HEK293 (cell line): ENCODE measurements around the gene GALNT1.

Experiments
- CTCF ChIA-PET: fragments of 350-600 bp; formaldehyde crosslinking; extraction: SDS; loops from one replicate; lab custom pipeline; 2021; ENCODE audit warnings: antibody characterized with exemption; lab: Yijun Ruan, JAX
- POLR2A ChIA-PET: fragments of 300-600 bp; formaldehyde crosslinking; extraction: SDS; loops from one replicate; lab custom pipeline; 2020; ENCODE audit warnings: antibody characterized with exemption, inconsistent platforms; lab: Yijun Ruan, JAX
- H3K27ac ChIP-seq: fragments of 200-500 bp; sonication (Bioruptor generic); 2 replicates; pipeline ENCODE4 v1.5.1; 2014; ENCODE audit warnings: low read depth, low read length, control low read depth, inconsistent platforms; ENCODE audit errors: extremely low read depth
- H3K36me3 ChIP-seq, 2 experiments: fragments of 200-500 bp in 1 of 2; sonication (Bioruptor generic) in 1 of 2; 1 replicate in 1 of 2; 2 replicates in 1 of 2; pipeline ENCODE4 v1.5.1; 2014 to 2017; ENCODE audit warnings: inconsistent platforms in 2 of 2, low read length in 2 of 2; ENCODE audit not compliant: control insufficient read depth in 2 of 2, insufficient read depth in 1 of 2
- H3K4me1 ChIP-seq: fragments of 200-500 bp; sonication (Bioruptor generic); 2 replicates; pipeline ENCODE4 v1.5.1; 2014; ENCODE audit warnings: mild to moderate bottlenecking, low read length, inconsistent platforms; ENCODE audit not compliant: control insufficient read depth, insufficient read depth
- H3K4me3 ChIP-seq: 2 replicates; pipeline ENCODE4 v1.5.1; 2011; ENCODE audit warnings: low read depth, mild to moderate bottlenecking, control low read depth, low read length, moderate library complexity
- H3K9me3 ChIP-seq: fragments of 200-500 bp; sonication (Bioruptor generic); 2 replicates; pipeline ENCODE4 v1.5.1; 2014; ENCODE audit warnings: low read depth, low read length, inconsistent platforms; ENCODE audit not compliant: control insufficient read depth, insufficient read depth
- ELK4 ChIP-seq: IDR thresholded peaks from 2 replicates; pipeline ENCODE4 v1.6.1; 2011; ENCODE audit warnings: mild to moderate bottlenecking, low read depth, low read length, borderline replicate concordance
- GFI1B ChIP-seq: fragments of 450-650 bp; formaldehyde crosslinking; IDR thresholded peaks from 2 replicates; pipeline ENCODE4 v1.5.1; 2016; ENCODE audit warnings: missing biosample characterization, missing genetic modification characterization
- KLF1 ChIP-seq: fragments of 450-650 bp; formaldehyde crosslinking; IDR thresholded peaks from 2 replicates; pipeline ENCODE4 v1.5.1; 2016; ENCODE audit warnings: missing biosample characterization, missing genetic modification characterization
- KLF7 ChIP-seq: fragments of 450-650 bp; formaldehyde crosslinking; IDR thresholded peaks from 2 replicates; pipeline ENCODE4 v1.5.1; 2016; ENCODE audit warnings: missing biosample characterization, missing genetic modification characterization, borderline replicate concordance
- PRDM6 ChIP-seq: fragments of 450-650 bp; formaldehyde crosslinking; IDR thresholded peaks from 2 replicates; pipeline ENCODE4 v1.5.1; 2017; ENCODE audit warnings: missing biosample characterization, missing genetic modification characterization
- REST ChIP-seq: fragments of 450-650 bp; formaldehyde crosslinking; IDR thresholded peaks from 2 replicates; pipeline ENCODE4 v1.5.1; 2016; ENCODE audit warnings: missing biosample characterization, missing genetic modification characterization
- SCRT2 ChIP-seq: fragments of 450-650 bp; formaldehyde crosslinking; IDR thresholded peaks from 2 replicates; pipeline ENCODE4 v1.5.1; 2016; ENCODE audit warnings: missing biosample characterization, missing genetic modification characterization
- ZBTB11 ChIP-seq: fragments of 450-650 bp; formaldehyde crosslinking; conservative IDR thresholded peaks from 2 replicates; pipeline ENCODE4 v1.5.1; 2016; ENCODE audit warnings: low read depth, missing biosample characterization, missing genetic modification characterization
- ZBTB20 ChIP-seq: fragments of 450-650 bp; formaldehyde crosslinking; IDR thresholded peaks from 2 replicates; pipeline ENCODE4 v1.5.1; 2016; ENCODE audit warnings: missing biosample characterization, missing genetic modification characterization
- ZFP41 ChIP-seq: fragments of 450-650 bp; formaldehyde crosslinking; IDR thresholded peaks from 2 replicates; pipeline ENCODE4 v1.5.1; 2016; ENCODE audit warnings: missing biosample characterization, missing genetic modification characterization, borderline replicate concordance
- ZNF16 ChIP-seq: fragments of 450-650 bp; formaldehyde crosslinking; IDR thresholded peaks from 2 replicates; pipeline ENCODE4 v1.5.1; 2016; ENCODE audit warnings: low read depth, missing biosample characterization, missing genetic modification characterization
- ZNF2 ChIP-seq: fragments of 450-650 bp; formaldehyde crosslinking; IDR thresholded peaks from 2 replicates; pipeline ENCODE4 v1.5.1; 2016; ENCODE audit warnings: missing biosample characterization, missing genetic modification characterization
- ZNF202 ChIP-seq: fragments of 450-650 bp; formaldehyde crosslinking; IDR thresholded peaks from 2 replicates; pipeline ENCODE4 v1.5.1; 2016; ENCODE audit warnings: missing biosample characterization, missing genetic modification characterization, borderline replicate concordance
- ZNF274 ChIP-seq, 2 experiments: fragments of 200-500 bp in 1 of 2; fragments of 450-650 bp in 1 of 2; sonication (Bioruptor generic) in 1 of 2; formaldehyde crosslinking in 1 of 2; IDR thresholded peaks; 2 replicates each; pipeline versions ENCODE4 v1.5.1 to v1.6.1; 2014 to 2016; ENCODE audit warnings: borderline replicate concordance in 1 of 2, inconsistent platforms in 1 of 2, low read length in 1 of 2, missing biosample characterization in 1 of 2, missing genetic modification characterization in 1 of 2
- ZNF747 ChIP-seq: fragments of 450-650 bp; formaldehyde crosslinking; IDR thresholded peaks from 2 replicates; pipeline ENCODE4 v1.5.1; 2016; ENCODE audit warnings: missing biosample characterization, missing genetic modification characterization

The GALNT1 gene

DNA sequence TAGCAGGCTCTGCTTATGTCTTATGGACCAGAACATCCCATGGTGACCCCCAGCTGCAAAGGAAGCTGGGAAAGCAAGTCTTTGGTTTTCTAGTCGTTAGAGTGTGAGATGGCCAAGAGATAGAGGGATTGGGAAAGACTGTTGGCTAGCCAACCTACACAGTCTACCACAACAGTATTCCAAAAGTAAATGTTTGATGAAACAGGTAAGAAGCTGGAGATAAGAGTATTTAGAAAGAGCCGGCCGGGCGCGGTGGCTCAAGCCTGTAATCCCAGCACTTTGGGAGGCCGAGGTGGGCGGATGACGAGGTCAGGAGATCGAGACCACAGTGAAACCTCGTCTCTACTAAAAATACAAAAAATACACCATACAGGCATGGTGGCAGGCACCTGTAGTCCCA is 124.4 kb downstream of the GALNT1 start (continued):
- TF ChIP-seq REST (no peak), PRDM6 (tag by site-specific recombination) (no peak), KLF1 (tag by site-specific recombination) (no peak), ZNF202 (tag by site-specific recombination) (no peak), ZFP41 (no peak), ZNF747 (tag by site-specific recombination) (no peak), ZNF2 (tag by site-specific recombination) (no peak)

GRCh38 chr18:35707247-35707646 is 125.7 kb downstream of the GALNT1 start:
- no peaks in the 10 kb centered on the region for H3K9me3 ChIP-seq
- H3K27ac ChIP-seq: no peak overlapping the region
- TF ChIP-seq ELK4 (no peak), ZNF202 (tag by site-specific recombination) (no peak), GFI1B (tag by site-specific recombination) (no peak), ZBTB11 (tag by site-specific recombination) (no peak), ZNF274 (IDR thresholded peaks at IDR 0.05; ENCODE audit: low read length) (no peak), ZNF274 (tag by site-specific recombination; IDR thresholded peaks at IDR 0.05; ENCODE audit: borderline replicate concordance) (no peak), SCRT2 (tag by site-specific recombination) (no peak), KLF7 (tag by site-specific recombination) (no peak), ZNF16 (no peak), ZBTB20 (tag by site-specific recombination) (no peak)
- no peak overlapping the region for H3K4me3 ChIP-seq
- no peaks in the 10 kb centered on the region for H3K4me1 ChIP-seq
- POLR2A ChIA-PET: no interaction called here
- CTCF ChIA-PET: interaction anchor here (0.7 kb wide), 1 partner anchor 453 kb away, joined by 3 read pairs; no protein-coding TSS in a partner anchor
- H3K36me3 ChIP-seq: peaks cover 0 to 18% of the 10 kb centered on the region in 2 experiments; a peak in 1 of 3 replicates
